HTERT RPE-1 (cell line): ENCODE measurements around the gene ARRDC3.

Source experiments
- in situ Hi-C: fragments of 300-500 bp; cut with MboI; formaldehyde crosslinking; loops from 4 replicates; pipeline ENCODE4 v1.14.3; 2020; ENCODE audit warnings: low sequenced_read_pairs

The ARRDC3 gene

DNA sequence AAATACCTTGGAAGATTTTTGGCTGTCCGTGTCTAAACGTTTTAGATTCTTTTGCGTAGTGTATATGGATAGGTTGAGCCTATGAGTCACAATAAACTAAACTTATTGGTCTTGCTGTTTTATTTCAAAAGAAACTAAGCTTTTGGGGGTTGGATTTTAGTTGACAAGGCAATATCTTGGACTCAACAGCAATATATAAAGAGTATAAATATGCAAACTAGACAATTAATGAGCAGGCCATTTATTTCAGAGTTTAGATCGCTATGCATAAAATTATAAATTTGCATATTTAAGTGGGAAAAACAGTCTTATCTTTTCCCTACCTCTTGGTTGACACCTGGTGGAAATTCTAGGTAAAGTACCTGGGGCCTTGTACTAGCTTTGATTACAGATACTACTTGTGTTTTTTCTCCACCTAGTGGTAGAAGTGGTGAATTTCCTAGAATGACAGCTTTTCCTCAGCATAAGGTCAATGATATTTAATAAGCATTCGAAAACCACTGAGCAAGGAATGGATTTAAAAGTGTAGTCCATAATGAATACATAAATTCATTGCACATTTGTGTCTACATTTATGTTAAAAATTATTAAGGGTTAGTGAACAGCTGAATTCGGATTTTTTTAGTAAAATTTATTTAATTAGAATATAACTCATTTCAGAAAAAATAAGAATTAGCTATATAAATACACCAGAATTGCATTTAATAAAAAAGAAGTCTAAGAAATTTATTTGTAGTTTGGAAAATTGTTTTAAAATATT lies 1.7 kb upstream of the ARRDC3 start:
- in situ Hi-C loops: no loop called here

DNA sequence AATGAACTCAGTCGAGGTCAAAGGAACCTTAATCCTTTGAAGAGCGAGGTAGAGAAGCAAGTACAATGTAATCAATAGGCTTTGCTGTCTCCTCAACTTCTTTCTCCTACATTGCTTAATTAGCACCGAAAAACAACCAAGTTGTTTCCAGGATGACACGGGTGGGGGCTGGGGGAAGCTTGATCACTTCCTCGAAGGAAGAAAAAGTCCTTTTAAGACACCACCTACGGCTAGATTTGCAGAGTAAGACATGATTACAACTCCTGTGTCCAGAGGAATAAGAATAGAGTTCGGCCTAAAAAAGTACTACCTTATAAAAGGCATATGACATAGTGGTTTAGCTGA lies 811 bp upstream of the ARRDC3 start:
- in situ Hi-C loops: no loop called here

DNA sequence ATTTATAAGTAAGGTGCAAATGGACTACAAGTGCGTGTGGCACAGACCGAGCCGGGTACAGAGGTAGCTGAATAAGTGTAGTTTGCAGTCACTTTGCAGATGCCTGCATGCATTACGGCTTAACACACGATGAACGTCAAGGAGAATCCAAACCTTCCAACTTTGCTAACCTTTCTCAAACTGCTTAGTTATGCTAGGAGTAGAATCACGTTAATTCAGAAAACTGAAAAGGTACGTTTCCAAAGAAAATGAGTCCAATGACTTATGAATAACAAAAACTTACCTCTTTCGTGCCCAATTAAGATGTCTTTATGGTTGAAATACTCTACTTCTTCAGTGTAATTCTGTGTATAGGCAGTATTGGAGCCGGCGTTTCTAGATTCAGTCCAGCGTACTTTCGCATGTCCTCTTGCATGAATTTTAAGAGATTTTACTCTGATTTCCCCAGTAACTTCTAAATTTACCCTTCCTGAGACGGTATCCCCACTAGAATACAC lies 539 bp downstream of the ARRDC3 start:
- in situ Hi-C loops: no loop called here

DNA sequence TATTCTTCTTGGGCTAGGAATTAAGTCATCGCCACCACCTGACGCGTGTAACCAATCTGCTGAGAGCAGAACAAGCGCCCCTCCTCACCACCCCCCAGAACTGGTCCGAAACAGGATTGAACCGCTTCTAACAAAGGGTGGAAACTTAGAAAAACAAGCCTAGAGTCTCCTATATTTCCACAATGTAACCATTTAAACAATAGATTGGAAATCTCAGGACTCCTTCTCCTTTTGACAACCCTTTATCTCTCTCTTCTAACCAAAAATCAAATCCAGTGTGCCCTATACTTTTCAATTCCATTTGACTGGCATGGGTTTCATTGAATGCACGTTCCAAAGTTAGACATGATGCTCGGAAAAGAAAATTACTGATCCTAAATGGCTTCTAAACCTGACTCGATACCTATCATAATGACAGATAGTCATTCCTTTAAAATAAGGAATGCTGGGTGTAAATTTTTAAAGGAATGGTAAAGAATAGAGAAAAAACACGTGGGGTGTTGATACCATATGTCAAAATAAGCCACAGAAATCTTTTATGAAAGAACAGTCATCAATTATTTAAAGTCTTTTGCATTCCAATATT lies 1.2 kb downstream of the ARRDC3 start:
- in situ Hi-C loops: no loop called here

DNA sequence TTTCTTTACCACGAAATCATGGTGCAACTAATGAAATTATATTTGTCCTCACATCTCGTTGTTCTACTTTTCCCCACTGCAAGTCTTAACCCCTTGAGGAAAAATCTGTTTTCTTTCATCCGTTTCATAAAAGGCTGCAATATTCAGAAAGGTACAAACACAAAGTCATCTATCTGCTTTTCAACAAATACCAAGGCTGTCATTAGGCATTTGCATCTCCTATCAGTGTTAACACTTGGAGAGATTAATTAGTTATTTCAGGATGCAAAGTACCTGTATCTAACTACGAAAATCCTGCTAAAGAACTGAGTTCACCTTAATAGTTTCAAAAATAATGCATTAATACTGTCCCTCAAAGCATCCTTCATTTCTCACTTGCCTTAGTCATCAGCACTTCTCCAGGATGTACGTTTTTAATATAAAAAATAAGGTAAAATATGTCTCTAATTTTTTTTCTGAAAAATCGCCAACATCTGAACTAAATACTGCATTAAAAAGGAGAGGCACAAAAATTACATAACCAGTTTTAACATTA lies 1.8 kb downstream of the ARRDC3 start:
- in situ Hi-C loops: no loop called here

DNA sequence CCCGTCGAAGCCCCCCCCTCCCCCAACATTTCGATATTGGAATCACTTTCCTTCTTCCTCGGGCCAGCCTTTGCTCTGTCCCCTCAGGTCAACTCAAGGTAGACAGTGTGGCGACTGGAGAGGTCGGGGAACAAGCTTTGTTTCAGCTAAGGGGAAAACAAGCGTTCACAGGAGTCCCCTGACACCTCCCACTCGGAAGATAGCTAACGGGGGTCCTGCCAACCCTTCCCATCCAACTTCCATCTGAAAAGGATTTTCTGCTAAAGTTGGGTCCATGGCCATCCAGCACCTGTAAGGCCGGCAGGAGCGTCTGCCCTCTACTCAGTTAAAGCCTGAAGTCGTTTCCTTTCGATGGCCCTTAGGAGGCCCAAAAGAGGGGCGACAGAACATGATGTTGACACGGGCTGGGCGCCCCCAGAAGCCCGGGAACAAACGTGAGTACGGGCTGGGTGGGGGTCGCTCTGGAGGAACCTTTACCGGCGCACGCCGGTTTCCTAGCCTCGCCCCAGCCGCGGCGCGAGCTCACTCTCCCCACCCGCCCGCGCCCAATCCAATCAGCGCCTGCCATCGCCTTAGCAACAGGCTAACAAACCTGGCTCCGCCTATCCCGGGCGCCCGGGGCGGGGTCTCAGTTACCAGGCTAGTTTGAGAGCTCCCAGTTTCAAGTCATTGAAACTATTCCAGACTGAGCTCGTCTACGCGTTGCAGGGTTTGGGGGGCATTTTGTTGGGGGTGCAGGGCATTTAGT lies 2.5 kb downstream of the ARRDC3 start:
- in situ Hi-C loops: no loop called here

DNA sequence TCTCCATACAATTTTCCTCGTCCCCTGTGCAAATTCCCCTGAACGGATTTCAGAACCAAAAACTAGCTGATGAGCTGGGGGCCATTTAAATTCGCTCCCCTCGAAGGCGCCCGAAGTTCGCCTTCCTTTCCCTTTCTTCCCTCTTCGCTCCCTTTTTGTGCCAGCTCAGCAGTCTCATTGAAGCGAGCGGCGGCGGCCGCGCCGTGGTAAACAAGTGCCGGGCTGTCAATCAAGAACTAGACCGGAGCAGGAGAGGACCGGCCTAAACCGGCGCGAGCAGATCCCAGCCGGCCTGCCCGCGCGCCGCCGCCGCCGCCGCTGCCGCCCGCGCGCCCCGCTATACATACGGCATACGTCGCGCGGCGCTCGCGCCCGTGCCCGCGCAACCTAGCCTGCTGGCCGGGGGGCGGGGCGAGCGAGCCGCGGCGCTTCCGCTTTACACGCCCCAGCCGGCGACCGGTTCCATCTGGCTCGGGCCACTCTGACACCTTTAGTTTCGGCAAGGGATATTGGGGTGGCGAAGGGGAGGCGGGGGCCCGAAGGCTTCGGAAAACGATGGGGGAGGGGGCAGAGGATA lies 3.1 kb downstream of the ARRDC3 start:
- in situ Hi-C loops: no loop called here

DNA sequence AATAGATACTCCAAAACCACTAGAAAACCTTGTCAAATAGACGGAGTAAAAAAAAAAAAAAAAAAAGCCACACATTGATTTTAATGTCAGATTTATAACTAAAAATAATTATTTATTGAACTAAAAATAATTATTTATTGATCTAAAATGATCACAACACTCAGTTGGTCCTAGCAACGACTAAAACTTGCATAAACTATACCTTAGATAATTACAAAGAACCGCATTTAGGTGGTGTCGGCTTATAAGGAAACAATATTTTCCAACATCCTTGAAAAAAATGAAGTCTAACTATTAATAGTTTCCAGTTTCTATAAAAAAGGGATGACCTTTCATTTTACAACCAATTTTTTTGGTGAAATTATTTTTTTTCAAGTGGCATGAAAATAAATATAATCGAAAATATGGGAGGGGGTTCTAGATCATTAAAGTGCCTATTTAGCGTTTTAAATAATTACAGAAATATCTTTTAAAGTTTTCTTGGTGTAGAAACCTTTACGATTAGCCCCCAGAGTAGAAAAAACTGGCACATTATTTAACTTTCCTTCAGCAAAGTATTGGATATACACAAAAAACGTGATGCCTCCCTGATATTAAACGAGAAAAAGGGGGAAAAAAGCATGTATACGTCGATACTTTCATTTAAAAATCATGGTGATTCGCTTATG lies 3.7 kb downstream of the ARRDC3 start:
- in situ Hi-C loops: no loop called here

DNA sequence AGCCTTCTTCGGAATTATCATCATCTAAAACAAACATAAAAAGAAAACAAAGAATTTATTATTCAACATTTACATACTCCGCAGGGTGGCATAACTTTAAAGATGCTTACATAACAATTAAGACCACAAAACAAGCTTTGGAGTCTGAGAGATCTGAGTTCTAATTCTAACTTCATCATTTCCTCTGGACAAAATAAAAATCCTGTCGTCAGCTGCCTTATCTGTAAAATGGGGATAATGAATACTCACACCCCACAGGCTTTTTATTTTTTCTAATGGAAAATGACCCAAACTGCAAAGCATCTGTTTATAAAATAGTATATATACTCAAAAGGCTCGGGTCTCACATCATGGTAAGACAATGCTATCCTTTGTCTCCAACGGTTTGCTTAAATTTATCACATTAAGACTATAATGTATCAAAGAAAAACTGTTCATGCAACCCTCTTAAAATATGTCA lies 4.3 kb downstream of the ARRDC3 start:
- in situ Hi-C loops: no loop called here

DNA sequence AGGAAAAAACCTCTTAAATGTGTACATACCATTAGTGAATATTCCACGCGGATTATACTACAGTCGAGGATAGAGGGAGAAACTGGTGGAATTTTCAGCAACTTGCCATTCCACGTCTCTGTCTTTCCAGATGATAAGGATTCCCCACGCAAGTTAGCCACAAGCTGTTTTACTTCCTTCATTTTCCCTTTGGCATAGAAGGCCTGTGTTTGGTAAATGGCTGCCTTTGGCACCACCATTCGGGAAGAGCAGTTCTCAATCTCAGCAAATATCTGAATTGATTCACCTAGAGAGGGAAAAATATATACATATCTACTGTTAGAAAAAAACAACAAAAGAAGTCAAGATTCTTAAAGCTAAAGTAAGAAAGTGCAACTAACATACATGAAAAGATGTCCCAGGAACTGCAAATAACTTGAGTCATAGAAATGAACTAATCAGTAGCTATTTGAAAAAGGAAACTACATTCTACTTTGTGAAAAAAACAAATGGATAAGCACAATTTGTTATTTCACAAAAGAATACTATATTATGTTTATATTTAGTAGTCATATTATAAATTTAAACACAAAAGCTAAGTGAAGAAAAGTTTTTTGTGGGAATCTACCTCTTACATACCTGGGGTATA lies 8.1 kb downstream of the ARRDC3 start:
- in situ Hi-C loops: no loop called here

DNA sequence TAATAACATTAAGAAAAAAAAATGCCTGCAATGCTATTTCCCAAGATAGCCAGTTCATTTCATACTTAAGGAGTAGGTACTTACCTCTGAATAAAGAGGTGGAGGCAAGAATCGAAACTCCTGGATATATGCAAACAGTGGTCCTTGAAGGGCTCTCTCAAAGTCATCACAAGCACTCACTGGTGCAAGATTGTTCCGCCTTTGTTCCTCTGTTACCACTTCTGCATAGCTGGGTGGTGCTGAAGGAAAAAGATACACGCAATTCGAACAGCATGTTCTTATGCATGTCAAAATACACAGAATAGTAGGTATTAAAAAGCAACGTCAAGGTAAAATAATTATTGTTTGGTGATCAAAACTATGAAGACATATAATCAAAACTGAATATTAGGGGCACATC lies 9.5 kb downstream of the ARRDC3 start:
- in situ Hi-C loops: no loop called here

DNA sequence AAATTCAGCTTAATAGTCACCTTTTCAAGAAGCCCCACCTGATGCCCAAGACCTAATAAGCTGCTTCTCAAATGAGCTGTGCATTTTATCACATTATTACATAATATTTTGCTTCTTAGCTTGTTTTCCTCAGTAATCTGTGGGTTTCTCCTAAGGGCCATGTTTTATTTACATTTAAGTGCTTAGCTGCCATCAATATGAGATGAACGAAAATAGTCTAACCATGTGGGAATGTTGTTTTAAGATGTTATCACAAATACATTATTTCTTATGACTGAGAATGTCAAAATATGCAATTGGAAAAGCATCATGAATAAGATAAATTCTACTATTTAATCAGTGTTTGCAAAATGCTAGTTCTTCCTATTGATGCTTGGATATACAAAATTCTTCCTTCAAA lies 10.1 kb downstream of the ARRDC3 start:
- in situ Hi-C loops: no loop called here

DNA sequence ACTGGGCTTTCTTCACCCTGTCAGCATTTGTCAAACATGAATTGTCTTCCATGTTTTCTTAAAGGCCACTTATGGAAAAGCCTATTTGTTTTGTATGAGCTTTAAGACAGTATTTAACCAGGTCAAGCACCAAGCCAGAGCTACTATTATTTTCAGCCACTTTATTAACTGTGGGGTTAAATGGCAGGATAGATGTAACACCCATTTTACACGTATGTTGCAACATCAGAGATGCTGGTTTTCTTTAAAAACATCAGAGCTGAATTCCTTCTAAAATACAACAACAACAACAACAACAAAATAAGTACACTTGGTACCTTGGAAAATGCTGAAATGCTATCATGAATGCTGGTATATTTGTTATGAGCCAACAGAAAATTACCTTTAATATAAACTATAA lies 13.6 kb downstream of the ARRDC3 start:
- in situ Hi-C loops: no loop called here

DNA sequence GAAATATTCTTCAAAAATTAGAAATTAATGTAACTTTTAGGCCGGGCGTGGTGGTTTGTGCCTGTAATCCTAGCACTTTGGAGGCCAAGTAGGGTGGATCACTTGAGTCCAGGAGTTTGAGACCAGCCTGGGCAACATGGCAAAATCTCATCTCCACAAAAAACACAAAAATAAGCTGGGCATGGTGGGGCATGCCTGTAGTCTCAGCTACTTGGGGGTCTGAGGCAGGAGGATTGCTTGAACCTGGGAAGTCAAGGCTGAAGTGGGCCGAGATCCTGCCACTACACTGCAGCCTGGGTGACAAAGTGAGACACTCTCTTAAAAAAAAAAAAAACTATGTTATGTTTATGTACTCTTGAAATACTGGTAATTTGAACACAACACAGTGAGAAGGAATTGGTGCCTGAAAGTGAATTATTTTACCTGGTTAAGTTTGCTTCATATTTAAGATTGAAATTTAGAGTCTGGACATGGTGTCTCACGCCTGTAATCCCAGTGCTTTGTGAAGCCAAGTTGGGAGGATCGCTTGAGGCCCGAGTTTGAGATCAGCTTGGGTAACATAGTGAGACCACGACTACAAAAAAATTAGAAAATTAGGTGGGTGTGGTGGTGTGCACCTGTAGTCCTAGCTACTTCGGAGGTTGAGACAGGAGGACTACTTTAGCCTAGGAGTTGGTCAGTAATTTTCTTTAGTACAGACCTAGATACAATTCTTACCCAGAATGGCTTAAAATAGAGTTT lies 15.0 kb downstream of the ARRDC3 start:
- in situ Hi-C loops: no loop called here

DNA sequence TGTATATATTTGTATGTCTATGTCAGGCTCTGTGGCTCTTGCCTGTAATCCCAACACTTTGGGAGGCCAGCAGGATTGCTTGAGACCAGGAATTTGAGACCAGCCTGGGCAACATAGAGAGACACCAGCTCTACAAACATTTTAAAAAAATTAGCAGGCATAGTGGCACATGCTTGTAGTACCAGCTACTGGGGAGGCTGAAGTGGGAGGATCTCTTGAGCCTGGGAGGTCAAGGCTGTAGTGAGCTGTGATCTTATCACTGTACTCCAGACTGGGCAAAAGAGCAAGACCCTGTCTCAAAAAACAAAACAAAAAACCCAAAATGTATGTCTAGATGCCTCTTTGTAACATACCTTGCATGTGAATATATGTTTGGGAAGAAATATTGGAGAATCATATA lies 15.8 kb downstream of the ARRDC3 start:
- in situ Hi-C loops: no loop called here

DNA sequence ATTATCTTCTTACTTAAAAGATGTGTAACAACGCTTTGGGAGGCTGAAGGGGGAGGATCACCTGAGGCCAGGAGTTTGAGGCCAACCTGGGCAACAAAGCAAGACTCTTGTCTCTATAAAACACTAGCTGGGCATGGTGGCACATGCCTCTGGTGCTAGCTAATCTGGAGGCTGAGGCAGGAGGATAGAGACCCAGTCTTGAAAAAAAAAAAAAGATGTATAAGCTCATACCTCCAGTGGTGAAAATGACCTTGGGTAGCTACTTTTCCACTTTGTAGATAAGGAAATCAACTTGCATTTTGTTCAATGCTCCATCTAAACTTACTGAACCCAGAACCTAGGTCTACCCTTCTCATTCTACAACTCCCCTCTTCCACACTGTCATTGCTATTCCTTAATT lies 16.6 kb downstream of the ARRDC3 start:
- in situ Hi-C loops: no loop called here

DNA sequence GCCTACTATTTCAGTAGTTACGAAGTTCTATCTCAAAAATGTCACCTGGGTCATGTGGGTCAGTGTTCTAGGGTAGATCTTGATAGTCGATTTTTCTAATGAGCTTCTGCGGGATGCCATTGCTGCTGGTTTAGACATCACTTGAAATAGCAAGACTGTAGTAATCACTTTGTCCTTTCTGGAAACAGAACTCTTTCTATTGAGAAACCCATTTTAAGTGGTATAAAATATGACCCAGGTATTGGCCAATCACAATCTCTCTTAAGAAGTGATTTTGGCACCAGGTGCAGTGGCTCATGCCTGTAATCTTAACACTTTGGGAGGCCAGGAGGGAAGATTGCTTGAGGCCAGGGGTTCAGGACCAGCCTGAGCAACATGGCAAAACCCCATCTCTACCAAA lies 17.6 kb downstream of the ARRDC3 start:
- in situ Hi-C loops: no loop called here

DNA sequence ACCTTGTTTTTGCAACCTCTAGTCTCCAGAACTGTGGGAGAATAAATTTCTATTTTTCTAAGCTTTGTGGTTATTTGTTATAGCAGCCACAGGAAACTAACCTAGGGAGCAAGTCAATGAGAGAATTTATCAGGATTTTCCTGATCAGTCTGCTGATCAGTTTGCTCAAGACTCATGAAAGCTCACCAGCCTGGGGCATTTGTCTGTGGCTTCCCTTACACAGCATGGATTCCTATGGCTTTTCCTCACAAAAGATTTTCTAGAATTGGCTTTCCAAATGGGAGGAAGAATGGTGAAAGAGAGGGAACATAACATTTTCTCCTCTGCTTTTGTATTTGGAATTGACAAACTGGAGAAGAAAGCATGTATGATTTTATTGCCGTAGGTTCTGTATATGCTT lies 20.2 kb downstream of the ARRDC3 start:
- in situ Hi-C loops: no loop called here

DNA sequence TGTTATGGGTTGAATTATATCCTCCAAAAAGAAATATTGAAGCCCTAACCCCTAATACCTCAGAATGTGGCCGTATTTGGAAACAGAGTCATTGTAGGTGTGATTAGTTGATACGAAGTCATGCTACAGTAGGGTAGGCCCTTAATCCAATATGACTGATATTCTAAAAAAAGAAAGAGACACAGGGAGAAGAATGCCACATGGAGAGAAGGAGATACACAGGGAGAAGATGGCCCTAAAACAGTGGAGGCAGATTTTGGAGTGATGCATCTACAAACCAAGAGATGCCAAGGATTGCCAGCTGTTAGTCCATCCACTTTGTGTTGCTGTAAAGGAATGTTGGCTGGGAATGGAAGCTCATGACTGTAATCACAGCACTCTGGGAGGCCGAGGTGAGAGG lies 21.3 kb downstream of the ARRDC3 start:
- in situ Hi-C loops: no loop called here
